Measurements from ENCODE around the gene STOX2.

STOX2 gene

DNA sequence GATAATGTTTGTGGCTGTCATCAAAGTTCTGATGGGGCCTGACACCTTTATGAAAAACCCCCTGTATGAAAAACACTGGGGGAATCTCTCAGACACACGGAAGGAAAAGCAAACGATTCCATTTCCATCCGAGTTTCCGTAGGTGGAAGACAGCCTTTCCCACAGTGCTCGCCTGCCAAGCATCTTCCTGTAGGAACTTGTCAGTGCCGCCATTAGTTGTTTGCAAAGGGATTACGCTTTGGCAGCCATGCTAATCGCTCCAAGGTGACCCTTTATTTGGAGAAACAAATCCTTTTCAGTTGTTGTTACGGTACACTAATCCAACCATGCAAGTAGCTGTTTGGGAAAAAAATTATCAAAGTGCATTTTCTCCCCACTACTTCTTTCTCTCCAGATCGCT, 44.4 kb upstream of the STOX2 start:
- TF ChIP-seq FOXP2 (optimal IDR thresholded peaks at IDR 0.05; ENCODE audit: borderline replicate concordance, extremely low read depth, extremely low read length, insufficient read depth): no peak
- TF ChIP-seq, protein P1, sequence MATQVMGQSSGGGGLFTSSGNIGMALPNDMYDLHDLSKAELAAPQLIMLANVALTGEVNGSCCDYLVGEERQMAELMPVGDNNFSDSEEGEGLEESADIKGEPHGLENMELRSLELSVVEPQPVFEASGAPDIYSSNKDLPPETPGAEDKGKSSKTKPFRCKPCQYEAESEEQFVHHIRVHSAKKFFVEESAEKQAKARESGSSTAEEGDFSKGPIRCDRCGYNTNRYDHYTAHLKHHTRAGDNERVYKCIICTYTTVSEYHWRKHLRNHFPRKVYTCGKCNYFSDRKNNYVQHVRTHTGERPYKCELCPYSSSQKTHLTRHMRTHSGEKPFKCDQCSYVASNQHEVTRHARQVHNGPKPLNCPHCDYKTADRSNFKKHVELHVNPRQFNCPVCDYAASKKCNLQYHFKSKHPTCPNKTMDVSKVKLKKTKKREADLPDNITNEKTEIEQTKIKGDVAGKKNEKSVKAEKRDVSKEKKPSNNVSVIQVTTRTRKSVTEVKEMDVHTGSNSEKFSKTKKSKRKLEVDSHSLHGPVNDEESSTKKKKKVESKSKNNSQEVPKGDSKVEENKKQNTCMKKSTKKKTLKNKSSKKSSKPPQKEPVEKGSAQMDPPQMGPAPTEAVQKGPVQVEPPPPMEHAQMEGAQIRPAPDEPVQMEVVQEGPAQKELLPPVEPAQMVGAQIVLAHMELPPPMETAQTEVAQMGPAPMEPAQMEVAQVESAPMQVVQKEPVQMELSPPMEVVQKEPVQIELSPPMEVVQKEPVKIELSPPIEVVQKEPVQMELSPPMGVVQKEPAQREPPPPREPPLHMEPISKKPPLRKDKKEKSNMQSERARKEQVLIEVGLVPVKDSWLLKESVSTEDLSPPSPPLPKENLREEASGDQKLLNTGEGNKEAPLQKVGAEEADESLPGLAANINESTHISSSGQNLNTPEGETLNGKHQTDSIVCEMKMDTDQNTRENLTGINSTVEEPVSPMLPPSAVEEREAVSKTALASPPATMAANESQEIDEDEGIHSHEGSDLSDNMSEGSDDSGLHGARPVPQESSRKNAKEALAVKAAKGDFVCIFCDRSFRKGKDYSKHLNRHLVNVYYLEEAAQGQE (IDR thresholded peaks at IDR 0.05; ENCODE audit: insufficient read depth in 1 of 2, low read depth in 2 of 2, low read length in 2 of 2): no peak
- TF ChIP-seq POLR2AphosphoS5 (IDR thresholded peaks at IDR 0.05; ENCODE audit: low read depth, low read length): no peak

- TF ChIP-seq FOXP2 (optimal IDR thresholded peaks at IDR 0.05; ENCODE audit: borderline replicate concordance, extremely low read depth, extremely low read length, insufficient read depth): no peak
- no peak for TF ChIP-seq TAF1 (IDR thresholded peaks at IDR 0.05; ENCODE audit: borderline replicate concordance, insufficient read depth, low read length)
- TF ChIP-seq SIN3A (IDR thresholded peaks at IDR 0.05; ENCODE audit: borderline replicate concordance, insufficient read depth, low read length): no peak
- TF ChIP-seq, protein P1 (IDR thresholded peaks at IDR 0.05; ENCODE audit: insufficient read depth in 1 of 2, low read depth in 2 of 2, low read length in 2 of 2): no peak
- no peak for TF ChIP-seq POLR2AphosphoS5 (IDR thresholded peaks at IDR 0.05; ENCODE audit: low read depth, low read length)
Observed at GRCh38 chr4:183861426-183861825, 43.7 kb upstream of the STOX2 start.

DNA sequence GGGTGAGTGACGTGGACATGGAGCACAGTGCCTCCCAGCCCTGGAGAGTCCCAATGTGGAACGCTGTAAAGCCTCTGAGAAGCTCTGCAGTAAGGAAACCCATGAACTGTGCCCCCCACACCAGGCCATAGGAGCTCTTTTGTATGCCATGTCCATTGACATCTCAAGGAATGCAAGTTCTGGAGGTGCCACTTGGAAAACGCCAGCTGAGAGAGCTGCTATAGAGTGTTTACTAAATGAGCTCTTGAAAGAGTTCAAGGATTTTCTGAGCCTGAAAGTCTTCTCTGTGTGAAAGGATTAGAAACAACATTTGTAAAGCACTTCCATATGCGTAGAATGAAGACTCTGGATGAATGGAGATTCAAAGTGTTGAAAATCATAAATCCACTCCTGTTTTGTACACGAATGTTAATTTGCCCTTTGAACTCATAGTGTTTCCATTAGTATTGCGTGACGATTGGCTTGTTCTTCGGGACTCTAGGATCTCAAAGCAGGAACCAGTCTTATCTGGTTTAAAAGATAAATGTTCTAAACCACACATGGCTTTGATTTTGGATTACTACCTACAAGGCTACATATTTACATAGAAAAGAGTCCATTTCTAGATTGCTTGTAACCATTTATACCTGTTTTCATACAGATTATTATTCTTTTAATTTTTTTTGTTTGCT, 41.8 kb upstream of the STOX2 start:
- no peak for TF ChIP-seq POLR2AphosphoS5 (IDR thresholded peaks at IDR 0.05; ENCODE audit: low read depth, low read length)
- no peak for TF ChIP-seq TAF1 (IDR thresholded peaks at IDR 0.05; ENCODE audit: borderline replicate concordance, insufficient read depth, low read length)
- no peak for TF ChIP-seq SIN3A (IDR thresholded peaks at IDR 0.05; ENCODE audit: borderline replicate concordance, insufficient read depth, low read length)
- TF ChIP-seq FOXP2 (optimal IDR thresholded peaks at IDR 0.05; ENCODE audit: borderline replicate concordance, extremely low read depth, extremely low read length, insufficient read depth): no peak
- TF ChIP-seq, protein P1 (IDR thresholded peaks at IDR 0.05; ENCODE audit: insufficient read depth in 1 of 2, low read depth in 2 of 2, low read length in 2 of 2): no peak

DNA sequence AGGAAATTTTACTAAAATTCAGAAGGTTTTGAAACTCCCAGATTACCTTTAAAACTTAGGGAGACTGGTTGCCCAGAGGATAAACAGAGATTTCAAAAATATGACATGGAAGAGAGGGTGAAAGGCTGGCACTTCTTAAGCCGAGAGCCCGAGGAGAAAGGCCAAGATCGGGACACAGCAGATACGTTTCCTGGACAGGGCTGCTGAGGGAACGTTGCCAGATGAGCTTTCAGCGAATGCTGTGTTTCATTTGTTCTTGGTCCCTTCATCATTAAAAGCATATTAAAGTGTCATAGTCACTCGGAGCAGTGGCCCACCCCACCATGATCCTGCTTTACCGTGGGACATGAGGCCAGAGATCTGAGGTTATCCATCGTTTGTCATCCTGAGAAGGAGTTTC, 37.9 kb upstream of the STOX2 start:
- no peak for TF ChIP-seq TAF1 (IDR thresholded peaks at IDR 0.05; ENCODE audit: borderline replicate concordance, insufficient read depth, low read length)
- TF ChIP-seq SIN3A (IDR thresholded peaks at IDR 0.05; ENCODE audit: borderline replicate concordance, insufficient read depth, low read length): no peak
- TF ChIP-seq, protein P1 (IDR thresholded peaks at IDR 0.05; ENCODE audit: insufficient read depth in 1 of 2, low read depth in 2 of 2, low read length in 2 of 2): no peak
- TF ChIP-seq POLR2AphosphoS5 (IDR thresholded peaks at IDR 0.05; ENCODE audit: low read depth, low read length): no peak
- no peak for TF ChIP-seq FOXP2 (optimal IDR thresholded peaks at IDR 0.05; ENCODE audit: borderline replicate concordance, extremely low read depth, extremely low read length, insufficient read depth)

GRCh38 chr4:183870997-183871396, 34.1 kb upstream of the STOX2 start:
- TF ChIP-seq POLR2AphosphoS5 (IDR thresholded peaks at IDR 0.05; ENCODE audit: low read depth, low read length) (no peak), FOXP2 (optimal IDR thresholded peaks at IDR 0.05; ENCODE audit: borderline replicate concordance, extremely low read depth, extremely low read length, insufficient read depth) (no peak), SIN3A (IDR thresholded peaks at IDR 0.05; ENCODE audit: borderline replicate concordance, insufficient read depth, low read length) (no peak), TAF1 (IDR thresholded peaks at IDR 0.05; ENCODE audit: borderline replicate concordance, insufficient read depth, low read length) (no peak)
- TF ChIP-seq, protein P1 (IDR thresholded peaks at IDR 0.05; ENCODE audit: insufficient read depth in 1 of 2, low read depth in 2 of 2, low read length in 2 of 2): no peak
